Upper lobe of left lung (tissue), 6 donors: ENCODE results near the gene TXNDC2. TPM values are rescaled to one million over a fixed set of nuclear protein-coding genes. Genes with fewer than 3 reads are reported as not detected.

ENCODE experiments used
- ATAC-seq, 2 donors: fragments of 200-7000 bp; cut with Tn5 transposase; one replicate each; pipeline ENCODE4 v1.9.1; 2022; ENCODE audit warnings: mild to moderate bottlenecking in 2 of 2, moderate library complexity in 2 of 2; ENCODE audit not compliant: low FRiP score in 2 of 2
- DNase-seq, 2 donors: peaks; one replicate each; pipeline ENCODE4 v3.0.0-alpha.2; 2019 to 2020
- H3K27ac ChIP-seq, 4 donors: fragments of 200-600 bp; sonication (generic); one replicate each; pipeline ENCODE4 v1.5.1; 2016 to 2019
- H3K27me3 ChIP-seq, 4 donors: fragments of 200-600 bp; sonication (generic); one replicate each; pipeline ENCODE4 v1.5.1; 2017 to 2019
- H3K36me3 ChIP-seq, 4 donors: fragments of 200-600 bp; sonication (generic); one replicate each; pipeline ENCODE4 v1.5.1; 2016 to 2019
- H3K4me1 ChIP-seq, 4 donors: fragments of 200-600 bp; sonication (generic); one replicate each; pipeline ENCODE4 v1.5.1; 2018 to 2019
- H3K4me3 ChIP-seq, 4 donors: fragments of 200-600 bp; sonication (generic); one replicate each; pipeline ENCODE4 v1.5.1; 2017 to 2019; ENCODE audit warnings: mild to moderate bottlenecking in 2 of 4, moderate library complexity in 1 of 4
- H3K9me3 ChIP-seq, 4 donors: fragments of 200-600 bp; sonication (generic); one replicate each; pipeline ENCODE4 v1.5.1; 2018 to 2019
- EP300 ChIP-seq, 4 donors: sonication (generic); formaldehyde crosslinking; IDR thresholded peaks; one replicate each; pipeline ENCODE4 v1.5.1; 2017; ENCODE audit warnings: antibody characterized with exemption in 4 of 4, control low read depth in 2 of 4
- POLR2A ChIP-seq, 4 donors: fragments of 450-650 bp; IDR thresholded peaks; one replicate each; pipeline ENCODE4 v1.5.1; 2016 to 2017; ENCODE audit warnings: antibody characterized with exemption in 4 of 4, mild to moderate bottlenecking in 2 of 4
- POLR2AphosphoS5 ChIP-seq, 2 donors: sonication (generic); formaldehyde crosslinking; IDR thresholded peaks; one replicate each; pipeline ENCODE4 v1.5.1; 2017; ENCODE audit warnings: antibody characterized with exemption in 2 of 2
- WGBS, 2 donors: methylation state at CpG; one replicate each; pipeline ENCODE4 v1.1.5; 2017 to 2018; 5-methylcytosine and 5-hydroxymethylcytosine counted together
- total RNA-seq, 6 donors: library from RNA; depleted of rRNA in 4 of 6; stranded (reverse); fragments of >200 nt in 4 of 6; gene quantifications; one replicate each; pipeline versions ENCODE4 v1.1.0 to v1.2.1, GENCODE V29; 2016 to 2021
- TF ChIP-seq, protein P1 (sequence below), 6 experiments: fragments of 450-650 bp in 4 of 6; fragments of 200-600 bp in 2 of 6; sonication (generic) in 2 of 6; IDR thresholded peaks; one replicate each; pipeline ENCODE4 v1.5.1; 2016 to 2019; ENCODE audit warnings: antibody characterized with exemption in 6 of 6
- donor health status: DM: no; HTN: no; CAD: no; lungs with moderate emphysema.
- donor health status: DM: no; HTN: yes; CAD: no; lungs with severe emphysema.

Gene TXNDC2
- total RNA-seq, 6 donors from 2014 or later: 0.30 to 0.49 (median 0.33) TPM; not detected in 3

DNA sequence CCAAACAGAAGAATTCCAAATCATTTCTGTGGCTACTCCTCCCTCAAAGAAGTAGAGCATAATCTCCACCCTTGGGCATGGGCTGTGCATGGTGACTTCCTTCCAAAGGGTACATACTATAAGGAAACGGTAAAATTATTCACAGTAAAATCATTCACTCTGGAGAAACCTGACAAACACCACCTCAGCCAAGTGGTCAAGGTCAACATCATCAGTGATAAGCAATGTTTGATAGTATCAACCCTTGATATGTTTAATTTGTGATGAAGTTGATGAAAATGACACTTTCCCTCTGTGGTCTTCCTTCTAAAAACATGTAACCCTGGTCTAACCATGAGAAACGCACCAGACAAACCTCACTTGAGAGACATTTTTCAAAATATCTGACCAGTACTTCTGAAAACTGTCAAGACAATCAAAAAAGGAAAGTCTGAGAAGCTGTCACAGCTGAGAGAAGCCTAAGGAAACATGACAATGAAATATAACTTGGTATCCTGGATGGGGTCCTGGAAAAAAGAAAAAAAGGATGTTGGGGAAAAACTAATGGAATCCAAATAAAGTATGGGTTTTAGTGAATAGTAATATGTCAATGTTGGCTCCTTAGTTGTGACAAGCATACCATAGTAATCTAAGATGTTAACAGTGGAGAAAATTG lies 9.4 kb upstream of the TXNDC2 start:
- no peaks in the 10 kb centered on the region for H3K27me3 ChIP-seq
- TF ChIP-seq POLR2A (IDR thresholded peaks at IDR 0.05): no peak
- TF ChIP-seq, protein P1, sequence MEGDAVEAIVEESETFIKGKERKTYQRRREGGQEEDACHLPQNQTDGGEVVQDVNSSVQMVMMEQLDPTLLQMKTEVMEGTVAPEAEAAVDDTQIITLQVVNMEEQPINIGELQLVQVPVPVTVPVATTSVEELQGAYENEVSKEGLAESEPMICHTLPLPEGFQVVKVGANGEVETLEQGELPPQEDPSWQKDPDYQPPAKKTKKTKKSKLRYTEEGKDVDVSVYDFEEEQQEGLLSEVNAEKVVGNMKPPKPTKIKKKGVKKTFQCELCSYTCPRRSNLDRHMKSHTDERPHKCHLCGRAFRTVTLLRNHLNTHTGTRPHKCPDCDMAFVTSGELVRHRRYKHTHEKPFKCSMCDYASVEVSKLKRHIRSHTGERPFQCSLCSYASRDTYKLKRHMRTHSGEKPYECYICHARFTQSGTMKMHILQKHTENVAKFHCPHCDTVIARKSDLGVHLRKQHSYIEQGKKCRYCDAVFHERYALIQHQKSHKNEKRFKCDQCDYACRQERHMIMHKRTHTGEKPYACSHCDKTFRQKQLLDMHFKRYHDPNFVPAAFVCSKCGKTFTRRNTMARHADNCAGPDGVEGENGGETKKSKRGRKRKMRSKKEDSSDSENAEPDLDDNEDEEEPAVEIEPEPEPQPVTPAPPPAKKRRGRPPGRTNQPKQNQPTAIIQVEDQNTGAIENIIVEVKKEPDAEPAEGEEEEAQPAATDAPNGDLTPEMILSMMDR (IDR thresholded peaks at IDR 0.05): no peak
- no peak for TF ChIP-seq POLR2AphosphoS5 (IDR thresholded peaks at IDR 0.05)
- no peak for TF ChIP-seq EP300 (IDR thresholded peaks at IDR 0.05)
- no peak overlapping the region for H3K4me3 ChIP-seq
- peak overlapping the region; percentile 50 to 76 (median 70) for H3K27ac ChIP-seq
- WGBS, 2 donors: 63 to 85% methylated on average over 2 of the region's 2 CpGs
- peaks cover 0 to 10% (median 5%) of the 10 kb centered on the region in 4 donors for H3K4me1 ChIP-seq
- no peak for DNase-seq
- H3K36me3 ChIP-seq: no peaks in the 10 kb centered on the region
- ATAC-seq: no peak
- H3K9me3 ChIP-seq: no peaks in the 10 kb centered on the region

DNA sequence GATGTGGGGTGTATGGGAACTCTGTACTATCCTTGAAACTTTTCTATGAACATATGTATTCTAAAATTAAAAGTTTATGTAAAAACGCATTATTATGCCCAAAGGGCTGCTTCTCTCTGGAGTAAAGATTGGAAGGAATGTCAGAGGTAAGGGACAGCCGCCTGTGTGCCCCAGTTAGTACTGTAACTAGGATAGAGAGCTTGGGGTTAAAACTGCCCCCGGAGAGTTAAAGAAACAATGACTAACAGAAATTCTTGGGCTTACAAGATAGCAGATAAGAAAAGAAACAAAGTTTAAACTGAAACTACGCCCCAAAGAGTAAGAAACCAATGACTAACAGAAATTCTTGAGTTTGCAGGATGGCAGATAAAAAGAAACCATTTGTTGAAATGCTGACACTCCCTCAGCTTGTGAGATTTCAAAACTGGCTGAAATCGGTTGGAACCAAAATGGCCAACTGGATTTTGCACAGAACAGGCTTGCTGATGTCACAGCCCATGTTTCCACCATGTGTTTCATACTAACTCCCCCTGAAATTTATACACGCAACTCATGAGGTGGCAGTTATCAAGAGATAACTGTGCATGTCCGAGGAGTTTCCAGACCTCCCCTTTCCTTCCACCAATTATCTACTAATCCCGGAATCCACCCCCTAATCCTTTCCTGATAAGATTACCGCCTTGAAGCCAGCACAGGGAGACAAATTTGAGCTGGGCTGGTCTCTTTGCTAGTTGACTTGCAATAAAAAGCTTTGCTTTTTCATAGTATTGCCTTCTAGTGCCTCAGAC lies 8.7 kb upstream of the TXNDC2 start:
- H3K27me3 ChIP-seq: no peaks in the 10 kb centered on the region
- H3K4me1 ChIP-seq: peaks cover 0 to 10% (median 5%) of the 10 kb centered on the region in 4 donors
- H3K9me3 ChIP-seq: no peaks in the 10 kb centered on the region
- TF ChIP-seq EP300 (IDR thresholded peaks at IDR 0.05) (peak in 1 of 4 donors; percentile 24), POLR2A (IDR thresholded peaks at IDR 0.05) (peak in 1 of 4 donors; percentile 16), POLR2AphosphoS5 (IDR thresholded peaks at IDR 0.05) (peak; percentile 41 to 60)
- TF ChIP-seq, protein P1 (IDR thresholded peaks at IDR 0.05): no peak
- WGBS, 2 donors: 45 to 51% methylated on average over 9 of the region's 9 CpGs
- ATAC-seq: peak; percentile 77 to 85
- H3K36me3 ChIP-seq: no peaks in the 10 kb centered on the region
- peak overlapping the region in 1 of 4 donors; percentile 10 for H3K4me3 ChIP-seq
- H3K27ac ChIP-seq: peak overlapping the region; percentile 50 to 76 (median 70)
- DNase-seq: no peak

DNA sequence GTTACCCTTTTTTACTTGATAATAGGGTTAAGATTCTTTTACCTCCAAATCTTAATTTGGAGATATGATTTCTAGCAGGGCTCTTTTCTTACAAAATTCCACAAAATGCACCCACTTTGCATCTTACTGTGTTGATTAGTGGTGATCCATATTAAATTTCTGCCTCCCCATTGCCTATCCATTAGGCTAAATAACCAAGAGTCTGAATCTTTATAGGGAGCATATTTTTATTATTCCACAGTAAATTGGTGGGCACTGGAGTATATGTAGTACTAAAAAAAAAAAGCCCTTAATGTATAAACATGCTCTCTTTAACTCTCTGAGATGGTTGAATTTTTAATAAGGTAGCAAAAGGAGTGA lies 8.1 kb upstream of the TXNDC2 start:
- Histone ChIP-seq H3K4me1 (peaks cover 0 to 10% (median 5%) of the 10 kb centered on the region in 4 donors), H3K4me3 (no peak overlapping the region), H3K27ac (peak overlapping the region; percentile 23 to 76 (median 60)), H3K9me3 (no peaks in the 10 kb centered on the region), H3K36me3 (no peaks in the 10 kb centered on the region), H3K27me3 (no peaks in the 10 kb centered on the region)
- DNase-seq (no peak), ATAC-seq (no peak)
- TF ChIP-seq, protein P1 (IDR thresholded peaks at IDR 0.05): no peak
- no peak for TF ChIP-seq POLR2A (IDR thresholded peaks at IDR 0.05)
- no peak for TF ChIP-seq POLR2AphosphoS5 (IDR thresholded peaks at IDR 0.05)
- TF ChIP-seq EP300 (IDR thresholded peaks at IDR 0.05): no peak

DNA sequence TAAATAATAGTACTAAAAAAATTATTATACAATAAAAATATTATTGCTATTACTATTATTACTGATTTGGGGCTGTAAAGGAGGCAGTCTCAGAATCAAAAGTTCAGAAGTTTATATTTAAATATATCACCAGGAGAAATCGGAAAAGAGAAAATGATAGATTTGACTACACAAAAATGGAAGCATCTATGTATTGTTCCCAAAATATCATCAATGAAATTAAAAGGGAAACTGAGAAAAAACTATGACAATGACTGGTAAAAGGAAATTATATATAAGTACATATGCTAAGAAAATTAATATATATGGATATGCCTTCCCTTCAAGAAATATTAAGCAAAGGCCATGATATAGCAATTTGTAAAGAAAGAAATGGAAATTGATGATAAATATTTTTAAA lies 7.7 kb upstream of the TXNDC2 start:
- Histone ChIP-seq H3K4me1 (peaks cover 0 to 10% (median 5%) of the 10 kb centered on the region in 4 donors), H3K36me3 (no peaks in the 10 kb centered on the region), H3K9me3 (no peaks in the 10 kb centered on the region), H3K4me3 (no peak overlapping the region), H3K27me3 (no peaks in the 10 kb centered on the region), H3K27ac (no peak overlapping the region)
- 88 to 97% methylated on average over 1 of the region's 1 CpG for WGBS, 2 donors
- TF ChIP-seq EP300 (IDR thresholded peaks at IDR 0.05): no peak
- TF ChIP-seq, protein P1 (IDR thresholded peaks at IDR 0.05): no peak
- TF ChIP-seq POLR2AphosphoS5 (IDR thresholded peaks at IDR 0.05): no peak
- TF ChIP-seq POLR2A (IDR thresholded peaks at IDR 0.05): no peak
- DNase-seq (no peak), ATAC-seq (no peak)
